Retinal pigment epithelial cell (primary cell): ENCODE data around the gene CHRND.

ENCODE experiments used
- DNase-seq: peaks from one replicate; pipeline ENCODE4 v3.0.0-alpha.2; 2010; ENCODE audit warnings: low read depth
- H3K4me3 ChIP-seq: 2 replicates; pipeline ENCODE4 v1.5.1; 2011; ENCODE audit warnings: mild to moderate bottlenecking, low read length, control low read depth, moderate library complexity
- TF ChIP-seq, protein P1 (sequence below): conservative IDR thresholded peaks from 2 replicates; pipeline ENCODE4 v1.5.1; 2011; ENCODE audit warnings: low read depth, low read length, control low read depth, inconsistent platforms

The CHRND gene

DNA sequence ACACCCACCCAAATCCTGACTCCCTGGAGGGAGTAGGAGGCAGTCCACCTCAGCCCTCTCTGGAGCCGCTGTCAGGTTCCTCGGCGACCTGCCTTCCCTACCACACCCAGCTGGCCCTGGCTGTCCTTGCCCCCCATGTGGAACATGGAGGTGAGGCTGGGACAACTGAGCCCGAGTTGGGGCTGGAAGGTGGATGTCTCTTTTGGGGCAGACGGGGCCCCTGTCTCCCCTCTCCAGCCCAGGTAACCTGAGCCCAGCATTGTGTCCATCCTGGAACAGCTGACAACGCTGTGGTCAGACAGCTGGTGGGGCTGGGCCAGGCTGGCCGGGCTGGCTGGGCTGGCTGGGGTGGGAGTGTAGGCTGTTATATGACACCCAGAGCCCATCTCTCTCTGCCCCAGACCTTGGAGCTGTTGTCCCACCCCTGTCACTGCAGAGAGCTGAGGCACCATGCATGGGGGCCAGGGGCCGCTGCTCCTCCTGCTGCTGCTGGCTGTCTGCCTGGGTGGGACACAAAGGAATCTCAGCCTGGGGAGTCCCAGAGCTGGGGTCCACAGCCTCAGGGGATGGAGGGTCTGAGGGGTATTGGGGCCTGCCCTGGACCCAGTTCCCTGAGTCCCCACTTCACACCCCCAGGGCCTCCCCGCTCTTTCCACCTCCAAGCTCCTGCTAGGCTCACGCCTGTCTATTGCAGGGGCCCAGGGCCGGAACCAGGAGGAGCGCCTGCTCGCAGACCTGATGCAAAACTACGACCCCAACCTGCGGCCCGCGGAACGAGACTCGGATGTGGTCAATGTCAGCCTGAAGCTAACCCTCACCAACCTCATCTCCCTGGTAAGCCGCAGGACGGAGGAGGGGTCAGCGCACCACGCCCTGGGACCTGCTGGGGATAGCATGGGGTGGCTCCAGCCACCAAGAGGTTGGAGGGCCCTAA is 13.6 kb downstream of the CHRND start, which contains the start of gene CHRNG:
CHRNG (plus strand) TSS at position 395 of the 934 bp plus-strand sequence; CDS start at position 451, 56 bp downstream.
- no peak within 1 kb of the TSS for H3K4me3 ChIP-seq
- no peak for DNase-seq
- TF ChIP-seq, protein P1, sequence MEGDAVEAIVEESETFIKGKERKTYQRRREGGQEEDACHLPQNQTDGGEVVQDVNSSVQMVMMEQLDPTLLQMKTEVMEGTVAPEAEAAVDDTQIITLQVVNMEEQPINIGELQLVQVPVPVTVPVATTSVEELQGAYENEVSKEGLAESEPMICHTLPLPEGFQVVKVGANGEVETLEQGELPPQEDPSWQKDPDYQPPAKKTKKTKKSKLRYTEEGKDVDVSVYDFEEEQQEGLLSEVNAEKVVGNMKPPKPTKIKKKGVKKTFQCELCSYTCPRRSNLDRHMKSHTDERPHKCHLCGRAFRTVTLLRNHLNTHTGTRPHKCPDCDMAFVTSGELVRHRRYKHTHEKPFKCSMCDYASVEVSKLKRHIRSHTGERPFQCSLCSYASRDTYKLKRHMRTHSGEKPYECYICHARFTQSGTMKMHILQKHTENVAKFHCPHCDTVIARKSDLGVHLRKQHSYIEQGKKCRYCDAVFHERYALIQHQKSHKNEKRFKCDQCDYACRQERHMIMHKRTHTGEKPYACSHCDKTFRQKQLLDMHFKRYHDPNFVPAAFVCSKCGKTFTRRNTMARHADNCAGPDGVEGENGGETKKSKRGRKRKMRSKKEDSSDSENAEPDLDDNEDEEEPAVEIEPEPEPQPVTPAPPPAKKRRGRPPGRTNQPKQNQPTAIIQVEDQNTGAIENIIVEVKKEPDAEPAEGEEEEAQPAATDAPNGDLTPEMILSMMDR: no peak

DNA sequence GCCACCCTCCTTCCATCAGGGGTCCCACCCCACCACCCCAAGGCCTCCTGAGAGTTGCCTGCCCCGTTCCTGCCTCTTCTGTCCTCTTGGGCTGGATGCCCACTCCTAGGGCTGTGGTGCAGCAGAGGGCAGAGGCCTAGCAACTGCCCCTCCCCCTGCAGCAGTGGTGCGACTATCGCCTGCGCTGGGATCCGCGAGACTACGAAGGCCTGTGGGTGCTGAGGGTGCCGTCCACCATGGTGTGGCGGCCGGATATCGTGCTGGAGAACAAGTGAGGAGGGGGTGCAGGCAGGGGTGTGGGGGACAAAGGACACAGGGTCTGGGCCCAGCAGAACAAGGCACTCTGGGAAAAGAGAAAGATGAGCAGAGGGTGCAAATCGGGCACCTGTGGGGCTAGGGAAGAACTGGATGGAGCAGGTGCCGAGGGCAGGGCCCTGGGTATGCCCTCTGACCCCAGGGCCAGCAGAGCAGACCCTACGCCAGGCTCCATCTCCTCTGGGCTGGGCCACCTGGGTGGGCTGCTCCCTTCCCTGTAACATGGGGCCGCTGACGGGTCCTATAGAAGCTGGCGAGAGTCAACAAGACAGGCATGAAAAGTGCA is 14.6 kb downstream of the CHRND start:
- TF ChIP-seq, protein P1: no peak
- no peak for DNase-seq
- H3K4me3 ChIP-seq: no peak overlapping the region

DNA sequence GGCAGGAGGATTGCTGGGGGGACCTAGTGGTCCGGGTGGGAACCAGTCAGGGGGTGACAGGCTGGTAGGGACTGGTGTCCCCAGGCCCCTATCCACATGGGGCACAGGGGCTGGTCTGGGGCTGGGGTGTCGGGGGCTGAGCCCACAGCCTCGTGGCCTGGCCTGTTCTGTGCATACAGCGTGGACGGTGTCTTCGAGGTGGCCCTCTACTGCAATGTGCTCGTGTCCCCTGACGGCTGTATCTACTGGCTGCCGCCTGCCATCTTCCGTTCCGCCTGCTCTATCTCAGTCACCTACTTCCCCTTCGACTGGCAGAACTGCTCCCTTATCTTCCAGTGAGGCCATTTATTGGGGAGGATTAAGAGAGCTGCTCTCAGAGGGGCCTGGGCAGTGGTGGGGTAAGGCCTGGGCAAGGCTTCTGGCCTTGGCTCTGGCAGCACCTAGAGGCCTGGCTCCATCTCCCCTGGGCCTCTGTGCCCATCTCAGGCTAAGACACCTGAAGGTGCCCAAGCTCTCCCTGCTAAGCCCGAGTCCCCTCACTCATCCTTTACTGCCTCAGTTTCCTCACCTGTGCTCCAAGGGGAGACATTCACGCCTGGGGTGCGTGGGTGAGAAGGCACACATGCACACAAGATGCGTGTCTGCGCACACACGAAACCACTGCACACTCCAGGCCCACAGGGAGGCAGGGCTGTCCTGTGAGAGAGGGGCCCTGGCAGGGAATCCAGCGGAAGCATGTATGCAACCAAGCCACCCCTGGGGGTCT is 15.4 kb downstream of the CHRND start:
- no peak overlapping the region for H3K4me3 ChIP-seq
- TF ChIP-seq, protein P1: no peak
- DNase-seq: no peak

DNA sequence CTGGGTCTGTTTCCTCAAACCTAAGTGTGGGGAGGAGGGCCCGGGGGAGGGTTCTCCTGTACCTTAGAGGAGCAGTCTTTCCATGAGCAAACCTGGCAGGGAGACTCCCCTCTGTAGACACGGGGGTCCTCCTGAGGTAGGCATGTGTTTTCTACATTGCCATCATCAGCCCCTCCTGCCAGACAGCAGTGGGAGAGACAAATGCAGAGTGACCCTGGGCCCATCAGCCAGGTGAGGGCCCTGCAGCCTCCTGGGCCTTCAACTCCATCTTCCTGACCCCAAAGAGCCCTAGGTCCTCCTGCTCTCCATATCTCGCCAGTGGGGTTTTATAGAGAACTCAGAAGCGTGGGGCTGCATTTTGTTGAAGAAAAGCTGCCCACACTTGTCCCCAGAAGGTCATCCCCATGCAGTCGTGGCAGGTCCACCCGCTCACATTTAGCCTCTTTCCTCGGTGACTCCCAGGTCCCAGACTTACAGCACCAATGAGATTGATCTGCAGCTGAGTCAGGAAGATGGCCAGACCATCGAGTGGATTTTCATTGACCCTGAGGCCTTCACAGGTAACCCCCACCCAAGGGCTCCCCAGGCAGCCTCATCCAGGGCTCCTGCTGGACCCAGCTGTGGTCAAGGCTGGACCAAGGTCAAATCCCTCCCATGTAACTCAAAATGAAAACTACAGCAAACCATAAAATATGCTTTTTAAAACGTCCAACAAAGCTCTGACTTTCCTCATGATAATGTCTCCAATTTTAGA is 16.2 kb downstream of the CHRND start:
- no peak overlapping the region for H3K4me3 ChIP-seq
- TF ChIP-seq, protein P1: no peak
- no peak for DNase-seq

DNA sequence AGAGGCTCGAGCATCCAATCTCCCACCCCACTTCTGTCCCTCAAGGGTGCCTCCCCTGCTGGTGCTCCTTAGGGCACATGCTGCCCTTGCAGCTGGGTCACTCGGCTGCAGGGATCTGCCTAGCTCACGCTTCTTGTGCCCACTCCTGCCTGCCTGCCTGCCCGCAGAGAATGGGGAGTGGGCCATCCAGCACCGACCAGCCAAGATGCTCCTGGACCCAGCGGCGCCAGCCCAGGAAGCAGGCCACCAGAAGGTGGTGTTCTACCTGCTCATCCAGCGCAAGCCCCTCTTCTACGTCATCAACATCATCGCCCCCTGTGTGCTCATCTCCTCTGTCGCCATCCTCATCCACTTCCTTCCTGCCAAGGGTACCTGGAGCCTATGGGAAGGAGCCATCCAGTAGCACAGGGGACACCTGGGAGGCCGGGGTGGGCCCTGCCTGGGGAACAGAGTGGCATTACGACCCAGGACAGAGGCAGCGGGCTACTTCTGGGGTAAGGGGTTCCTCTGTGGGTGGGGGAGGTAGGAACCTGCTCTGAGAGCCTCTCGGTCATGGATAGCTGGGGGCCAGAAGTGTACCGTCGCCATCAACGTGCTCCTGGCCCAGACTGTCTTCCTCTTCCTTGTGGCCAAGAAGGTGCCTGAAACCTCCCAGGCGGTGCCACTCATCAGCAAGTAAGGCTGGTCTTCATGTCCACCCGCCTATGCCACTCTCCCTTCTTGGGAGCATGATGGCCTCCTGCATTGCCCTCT is 16.9 kb downstream of the CHRND start:
- TF ChIP-seq, protein P1: no peak
- H3K4me3 ChIP-seq: no peak overlapping the region
- no peak for DNase-seq

DNA sequence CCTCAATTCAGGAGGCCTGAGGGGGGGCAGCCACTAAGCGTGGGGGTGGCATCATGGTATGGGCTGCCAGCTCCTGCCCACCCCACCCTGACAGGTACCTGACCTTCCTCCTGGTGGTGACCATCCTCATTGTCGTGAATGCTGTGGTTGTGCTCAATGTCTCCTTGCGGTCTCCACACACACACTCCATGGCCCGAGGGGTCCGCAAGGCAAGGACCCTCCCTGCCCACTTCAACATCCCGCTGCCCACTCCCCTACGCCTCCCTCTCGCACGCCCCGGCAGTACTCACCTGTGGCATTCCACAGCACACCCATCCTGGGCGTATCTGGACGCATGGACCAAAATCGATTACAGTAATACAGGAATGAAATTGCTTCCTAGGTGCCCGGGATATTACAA is 17.5 kb downstream of the CHRND start:
- H3K4me3 ChIP-seq: no peak overlapping the region
- TF ChIP-seq, protein P1: no peak
- DNase-seq: no peak
